GM19468 (cell line): ENCODE measurements around the gene MBTPS2.
"Not testable (repeated sequence)": the region's sequence is repeated elsewhere in the genome, so short reads cannot be mapped to it uniquely, and the experiment has no call there.

Experiments
- ATAC-seq: cut with Tn5 transposase; IDR thresholded peaks from one replicate; pipeline ENCODE4 v1.9.1; 2021; ENCODE audit warnings: mild to moderate bottlenecking, moderate library complexity, moderate number of reproducible peaks; ENCODE audit not compliant: unreplicated experiment; ENCODE audit errors: extremely low read depth

MBTPS2 gene

GRCh38 chrX:21839334-21840192 is at the start of gene MBTPS2:
Gene MBTPS2 (plus strand): TSS chrX:21839617. CDS start chrX:21839735, 118 bp downstream.
- ATAC-seq, result peak; percentile 47

- ATAC-seq, result no peak
These were observed 40.7 kb upstream of the MBTPS2 start for GRCh38 chrX:21798677-21799219.

- ATAC-seq, result no peak
These were observed 39.6 kb upstream of the MBTPS2 start for GRCh38 chrX:21799767-21800166.

- no peak for ATAC-seq
These were observed 39.1 kb upstream of the MBTPS2 start for GRCh38 chrX:21800344-21800770.

- ATAC-seq, result no peak
These were observed 37.3 kb upstream of the MBTPS2 start for GRCh38 chrX:21802054-21802670.

GRCh38 chrX:21802839-21803238 is 36.6 kb upstream of the MBTPS2 start:
- no peak for ATAC-seq

- ATAC-seq, result no peak
These were observed 32.7 kb upstream of the MBTPS2 start for GRCh38 chrX:21806691-21807090.

GRCh38 chrX:21811832-21812231 is 27.6 kb upstream of the MBTPS2 start:
- ATAC-seq, result no peak

- ATAC-seq, result no peak
These were observed 26.8 kb upstream of the MBTPS2 start for GRCh38 chrX:21812628-21813027.

- ATAC-seq, result no peak
These were observed 25.6 kb upstream of the MBTPS2 start for GRCh38 chrX:21813612-21814368.

GRCh38 chrX:21816136-21816535 is 23.3 kb upstream of the MBTPS2 start:
- ATAC-seq, result no peak

GRCh38 chrX:21820170-21820569 is 19.2 kb upstream of the MBTPS2 start:
- not testable (repeated sequence) for ATAC-seq

- no peak for ATAC-seq
These were observed 17.5 kb upstream of the MBTPS2 start for GRCh38 chrX:21821875-21822274.

GRCh38 chrX:21831496-21831895 is 7.9 kb upstream of the MBTPS2 start:
- ATAC-seq, result no peak

- ATAC-seq, result no peak
These were observed 2.4 kb upstream of the MBTPS2 start for GRCh38 chrX:21837056-21837455.

GRCh38 chrX:21838937-21839333 is 482 bp upstream of the MBTPS2 start:
- no peak for ATAC-seq

GRCh38 chrX:21840193-21840545 is 752 bp downstream of the MBTPS2 start:
- no peak for ATAC-seq

- no peak for ATAC-seq
These were observed 3.8 kb downstream of the MBTPS2 start for GRCh38 chrX:21843179-21843578.

- ATAC-seq, result no peak
These were observed 5.7 kb downstream of the MBTPS2 start for GRCh38 chrX:21845096-21845495.

GRCh38 chrX:21847342-21847741 is 7.9 kb downstream of the MBTPS2 start:
- ATAC-seq, result no peak

GRCh38 chrX:21853578-21853977 is 14.2 kb downstream of the MBTPS2 start:
- ATAC-seq, result no peak
